ENCODE measurements around the gene GLMP. TPM values are rescaled to one million over a fixed set of nuclear protein-coding genes. Genes with fewer than 3 reads are reported as not detected.

GLMP gene
- total RNA-seq, 3 donors from 2014 or later, result 33.0 to 50.1 (median 35.3) TPM

GRCh38 chr1:156285437-156285836, 10.0 kb downstream of the GLMP start:
- Histone ChIP-seq H3K9me3 (no peaks in the 10 kb centered on the region), H3K36me3 (ENCODE audit: low read depth) (no peaks in the 10 kb centered on the region), H3K4me1 (ENCODE audit: low read depth) (peaks cover 21% of the 10 kb centered on the region), H3K4me3 (no peak overlapping the region)
- DNase-seq (no peak), ATAC-seq (no peak)
- intact Hi-C loops (cut with DNase I, micrococcal nuclease), result no loop called here
- TF ChIP-seq, protein P1, sequence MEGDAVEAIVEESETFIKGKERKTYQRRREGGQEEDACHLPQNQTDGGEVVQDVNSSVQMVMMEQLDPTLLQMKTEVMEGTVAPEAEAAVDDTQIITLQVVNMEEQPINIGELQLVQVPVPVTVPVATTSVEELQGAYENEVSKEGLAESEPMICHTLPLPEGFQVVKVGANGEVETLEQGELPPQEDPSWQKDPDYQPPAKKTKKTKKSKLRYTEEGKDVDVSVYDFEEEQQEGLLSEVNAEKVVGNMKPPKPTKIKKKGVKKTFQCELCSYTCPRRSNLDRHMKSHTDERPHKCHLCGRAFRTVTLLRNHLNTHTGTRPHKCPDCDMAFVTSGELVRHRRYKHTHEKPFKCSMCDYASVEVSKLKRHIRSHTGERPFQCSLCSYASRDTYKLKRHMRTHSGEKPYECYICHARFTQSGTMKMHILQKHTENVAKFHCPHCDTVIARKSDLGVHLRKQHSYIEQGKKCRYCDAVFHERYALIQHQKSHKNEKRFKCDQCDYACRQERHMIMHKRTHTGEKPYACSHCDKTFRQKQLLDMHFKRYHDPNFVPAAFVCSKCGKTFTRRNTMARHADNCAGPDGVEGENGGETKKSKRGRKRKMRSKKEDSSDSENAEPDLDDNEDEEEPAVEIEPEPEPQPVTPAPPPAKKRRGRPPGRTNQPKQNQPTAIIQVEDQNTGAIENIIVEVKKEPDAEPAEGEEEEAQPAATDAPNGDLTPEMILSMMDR (IDR thresholded peaks at IDR 0.05), result no peak

GRCh38 chr1:156284757-156285156, 10.7 kb downstream of the GLMP start:
- TF ChIP-seq, protein P1 (IDR thresholded peaks at IDR 0.05), result no peak
- Histone ChIP-seq H3K4me3 (no peak overlapping the region), H3K36me3 (ENCODE audit: low read depth) (no peaks in the 10 kb centered on the region), H3K4me1 (ENCODE audit: low read depth) (peaks cover 21% of the 10 kb centered on the region), H3K9me3 (no peaks in the 10 kb centered on the region)
- no peak for ATAC-seq
- intact Hi-C loops (cut with DNase I, micrococcal nuclease), result no loop called here
- no peak for DNase-seq

- intact Hi-C loops (cut with DNase I, micrococcal nuclease), result no loop called here
- TF ChIP-seq, protein P1 (IDR thresholded peaks at IDR 0.05), result no peak
- peak; percentile 10 for ATAC-seq
- Histone ChIP-seq H3K36me3 (ENCODE audit: low read depth) (no peaks in the 10 kb centered on the region), H3K9me3 (no peaks in the 10 kb centered on the region), H3K4me3 (peak within 1 kb of the TSS; percentile 77), H3K4me1 (ENCODE audit: low read depth) (peaks cover 21% of the 10 kb centered on the region)
- DNase-seq, result peak in 2 of 3 donors; percentile 51 to 56
These were observed 11.4 kb downstream of the GLMP start, which contains the start of gene TMEM79 for GRCh38 chr1:156284112-156284511. Gene TMEM79 (plus strand): TSS chr1:156284325. CDS start chr1:156285227, 902 bp downstream.

GRCh38 chr1:156283521-156283920, 12.0 kb downstream of the GLMP start:
- ATAC-seq, result no peak
- no peak for DNase-seq
- TF ChIP-seq, protein P1 (IDR thresholded peaks at IDR 0.05), result no peak
- peaks cover 21% of the 10 kb centered on the region for H3K4me1 ChIP-seq (ENCODE audit: low read depth)
- H3K9me3 ChIP-seq, result no peaks in the 10 kb centered on the region
- intact Hi-C loops (cut with DNase I, micrococcal nuclease), result no loop called here
- no peaks in the 10 kb centered on the region for H3K36me3 ChIP-seq (ENCODE audit: low read depth)
- no peak overlapping the region for H3K4me3 ChIP-seq

DNA sequence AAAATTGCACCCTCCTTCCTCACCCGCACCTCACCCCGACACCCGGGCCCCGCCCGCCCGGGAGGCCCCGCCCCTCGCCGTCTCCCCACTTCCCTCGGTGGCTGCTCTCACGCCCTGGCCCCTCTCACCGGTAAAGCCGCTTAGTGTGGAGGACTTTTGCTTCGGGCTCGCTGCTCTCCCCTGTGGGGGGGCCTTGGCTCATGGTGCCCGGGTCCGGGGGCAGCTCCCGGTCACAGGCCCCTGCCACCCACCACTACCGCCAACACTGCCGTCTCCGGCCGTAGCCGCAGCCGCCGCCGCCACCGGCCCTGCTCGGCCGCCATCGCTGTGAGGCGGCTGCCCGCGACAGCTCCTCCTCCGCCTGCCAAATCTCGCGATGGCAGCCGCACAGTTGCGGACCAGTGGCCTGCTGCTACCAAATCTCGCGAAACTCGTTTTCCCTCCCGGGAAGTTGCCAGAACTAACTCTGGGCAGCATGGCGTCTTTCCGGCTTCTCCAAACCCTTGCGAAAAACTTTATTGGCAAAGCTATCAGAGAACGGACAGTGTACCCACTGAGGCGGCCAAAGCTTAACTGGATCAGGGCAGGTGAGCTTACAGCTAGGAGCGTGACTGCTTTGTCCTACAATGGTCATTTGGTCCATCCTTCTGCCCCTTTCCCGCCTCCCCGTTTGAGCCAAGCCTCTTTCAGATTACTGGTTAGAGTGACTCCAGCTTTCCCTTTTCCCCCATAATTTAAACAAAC, 12.8 kb downstream of the GLMP start, which contains the start of gene SMG5:
Gene SMG5 (minus strand): TSS at position 347 of the 744 bp plus-strand sequence. CDS start 145 bp downstream, at position 202.
- Histone ChIP-seq H3K9me3 (no peaks in the 10 kb centered on the region), H3K36me3 (ENCODE audit: low read depth) (no peaks in the 10 kb centered on the region), H3K4me1 (ENCODE audit: low read depth) (peaks cover 21% of the 10 kb centered on the region), H3K4me3 (peak within 1 kb of the TSS; percentile 77)
- TF ChIP-seq, protein P1 (IDR thresholded peaks at IDR 0.05), result no peak
- DNase-seq, result peak; percentile 96 to 97 (median 97)
- intact Hi-C loops (cut with DNase I, micrococcal nuclease), result no loop called here
- peak; percentile 94 for ATAC-seq

Data from mucosa of descending colon (tissue), 3 donors.